Head of caudate nucleus (tissue), 42 donors: ENCODE measurements around the gene RPUSD2.
A peak's percentile ranks its signal among the peaks of the same experiment; 100 is the strongest.

Experiments
- DNase-seq, 42 donors: peaks; one replicate each; pipeline versions ENCODE4 v3.0.0 to v3.0.0-alpha.2; 2020 to 2021; ENCODE audit warnings: mixed read lengths in 7 of 42
- intact Hi-C: fragments of 100-400 bp; cut with DNase I; formaldehyde crosslinking; loops from one replicate; pipeline ENCODE4 v1.15.0; 2022

The RPUSD2 gene, protein sequence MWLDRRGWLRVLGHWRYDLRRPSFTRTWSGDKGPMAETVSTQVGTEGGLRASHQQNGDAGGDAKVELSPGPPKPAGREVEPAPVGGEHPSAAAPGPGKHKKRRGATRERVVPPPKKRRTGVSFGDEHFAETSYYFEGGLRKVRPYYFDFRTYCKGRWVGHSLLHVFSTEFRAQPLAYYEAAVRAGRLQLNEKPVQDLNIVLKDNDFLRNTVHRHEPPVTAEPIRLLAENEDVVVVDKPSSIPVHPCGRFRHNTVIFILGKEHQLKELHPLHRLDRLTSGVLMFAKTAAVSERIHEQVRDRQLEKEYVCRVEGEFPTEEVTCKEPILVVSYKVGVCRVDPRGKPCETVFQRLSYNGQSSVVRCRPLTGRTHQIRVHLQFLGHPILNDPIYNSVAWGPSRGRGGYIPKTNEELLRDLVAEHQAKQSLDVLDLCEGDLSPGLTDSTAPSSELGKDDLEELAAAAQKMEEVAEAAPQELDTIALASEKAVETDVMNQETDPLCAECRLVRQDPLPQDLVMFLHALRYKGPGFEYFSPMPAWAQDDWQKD

GRCh38 chr15:40569129-40569953, at the start of gene RPUSD2:
Gene RPUSD2 (plus strand): TSS chr15:40569299. CDS start chr15:40569338, 39 bp downstream.
- intact Hi-C loops, result loop anchor here (5.0 to 10.0 kb wide), 2 partner anchors 185 to 238 kb away; partner anchors contain the start of genes DNAJC17, RMDN3 and ZFYVE19

DNA sequence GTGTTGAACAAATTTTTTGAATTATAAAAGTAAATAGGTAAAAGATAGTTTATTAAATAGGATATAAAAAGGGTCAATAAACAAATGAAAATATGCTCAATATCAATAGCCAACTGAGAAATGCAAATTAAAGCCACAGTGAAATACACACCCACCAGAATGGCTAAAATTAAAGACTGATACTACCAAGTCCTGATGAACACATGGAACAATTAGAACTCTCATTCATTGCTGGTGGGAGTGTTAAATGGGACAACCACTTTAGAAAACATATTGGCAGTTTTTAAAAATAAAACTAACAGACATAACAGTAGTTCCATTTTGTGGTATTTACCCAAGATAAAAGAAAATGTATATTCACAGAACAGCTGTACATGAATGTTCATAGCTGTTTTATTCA, 45.5 kb upstream of the RPUSD2 start:
- intact Hi-C loops, result no loop called here
- no peak for DNase-seq

More at GRCh38 chr15:40569129-40569953, at the start of gene RPUSD2:
- DNase-seq, result peak; percentile 93 to 98 (median 96)

- DNase-seq, result no peak
- intact Hi-C loops, result no loop called here
Measured at GRCh38 chr15:40525855-40526254, 43.2 kb upstream of the RPUSD2 start.

- intact Hi-C loops, result no loop called here
- DNase-seq, result no peak
Measured at GRCh38 chr15:40528801-40529200, 40.3 kb upstream of the RPUSD2 start.

- intact Hi-C loops, result no loop called here
- no peak for DNase-seq
Measured at GRCh38 chr15:40533763-40534364, 35.2 kb upstream of the RPUSD2 start.

- intact Hi-C loops, result no loop called here
- no peak for DNase-seq
Measured at GRCh38 chr15:40534371-40534770, 34.7 kb upstream of the RPUSD2 start.

- DNase-seq, result no peak
- intact Hi-C loops, result no loop called here
Measured at GRCh38 chr15:40536501-40536900, 32.6 kb upstream of the RPUSD2 start.

- no peak for DNase-seq
- intact Hi-C loops, result no loop called here
Measured at GRCh38 chr15:40538976-40539375, 30.1 kb upstream of the RPUSD2 start.

DNA sequence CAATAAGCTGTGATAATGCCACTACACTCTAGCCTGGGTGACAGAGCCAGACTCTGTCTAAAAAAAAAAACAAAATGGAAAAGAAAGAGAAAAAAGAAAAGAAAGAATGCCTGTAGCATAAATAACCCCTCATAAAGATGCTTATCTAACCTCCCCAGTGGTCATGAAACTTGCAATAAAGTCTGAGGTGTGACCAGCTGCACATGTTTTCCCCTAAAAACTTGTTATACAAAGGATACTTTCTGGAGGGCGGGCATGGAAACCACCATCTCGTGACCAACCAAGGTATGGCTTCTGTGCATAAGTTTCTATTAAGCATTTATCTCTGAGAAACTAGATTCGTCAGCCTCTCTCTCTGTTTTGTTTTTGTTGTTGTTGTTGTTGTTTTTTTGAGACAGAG, 26.0 kb upstream of the RPUSD2 start:
- intact Hi-C loops, result no loop called here
- no peak for DNase-seq

DNA sequence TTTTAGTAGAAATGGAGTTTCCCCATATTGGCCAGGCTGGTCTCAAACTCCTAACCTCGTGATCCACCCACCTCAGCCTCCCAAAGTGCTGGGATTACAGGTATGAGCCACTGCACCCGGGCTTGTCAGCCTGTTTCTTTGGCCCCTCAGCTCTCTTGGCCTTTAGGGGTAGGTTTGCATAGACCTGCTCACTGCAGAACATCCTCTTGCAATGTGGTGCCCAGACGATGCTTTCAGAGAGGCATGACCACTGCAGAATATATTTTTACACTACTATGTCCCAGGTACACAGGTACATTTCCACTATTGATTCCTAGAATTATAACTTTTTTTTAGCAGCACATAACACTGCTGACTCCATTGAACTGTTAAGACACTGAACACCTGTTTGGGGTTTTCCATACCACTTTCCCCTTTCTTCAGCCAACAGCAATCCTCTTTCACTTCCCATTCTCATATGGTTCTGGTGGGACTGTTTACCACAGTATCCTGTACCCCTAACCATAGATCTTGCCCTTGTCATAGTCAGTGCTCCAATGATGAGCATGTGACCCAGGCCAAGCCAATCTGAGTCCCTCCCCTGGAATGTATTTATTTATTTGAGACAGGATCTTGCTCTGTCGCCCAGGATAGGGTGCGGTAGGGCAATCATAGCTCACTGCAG, 25.3 kb upstream of the RPUSD2 start:
- no peak for DNase-seq
- intact Hi-C loops, result no loop called here

GRCh38 chr15:40545457-40545856, 23.6 kb upstream of the RPUSD2 start:
- no peak for DNase-seq
- intact Hi-C loops, result no loop called here

GRCh38 chr15:40548610-40549009, 20.5 kb upstream of the RPUSD2 start:
- intact Hi-C loops, result no loop called here
- no peak for DNase-seq

- intact Hi-C loops, result no loop called here
- DNase-seq, result peak in 4 of 42 donors; percentile 7 to 47 (median 16)
Measured at GRCh38 chr15:40549894-40550293, 19.2 kb upstream of the RPUSD2 start.

DNA sequence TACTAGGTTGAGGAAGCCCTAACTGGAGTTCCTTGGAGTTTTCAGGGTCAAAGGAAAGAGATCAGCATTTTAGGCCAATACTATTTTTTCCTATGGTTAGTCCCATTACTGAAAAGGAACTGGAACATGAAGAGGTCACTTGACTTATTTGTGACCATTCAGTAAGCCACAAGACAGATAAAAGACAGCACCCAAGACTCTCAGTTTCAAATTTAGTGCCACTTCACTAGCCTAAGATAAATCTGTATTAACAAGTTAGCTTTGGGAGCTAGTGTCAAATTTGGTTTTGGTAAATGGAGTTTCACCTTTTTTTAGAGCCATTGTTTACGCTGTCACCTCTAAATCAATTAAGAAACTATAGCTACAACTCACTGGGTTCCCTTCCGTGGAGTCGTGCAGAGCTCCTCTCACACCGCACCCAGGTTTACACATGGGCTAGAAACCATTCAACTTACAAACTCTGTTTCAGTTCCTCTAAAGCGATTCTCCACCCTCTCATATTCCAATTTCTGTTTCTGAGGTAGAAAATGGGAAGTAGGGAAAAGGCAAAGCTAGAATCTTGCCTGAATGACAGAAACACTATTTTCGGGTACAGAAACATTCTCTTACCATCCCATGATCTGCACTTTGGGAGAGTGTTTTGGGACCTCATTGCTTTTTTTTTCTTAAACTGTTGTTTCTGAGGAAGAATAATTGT, 18.6 kb upstream of the RPUSD2 start:
- intact Hi-C loops, result no loop called here

GRCh38 chr15:40554161-40554525, 15.0 kb upstream of the RPUSD2 start:
- no peak for DNase-seq
- intact Hi-C loops, result no loop called here

More for the DNA sequence above, 18.6 kb upstream of the RPUSD2 start:
- no peak for DNase-seq

DNA sequence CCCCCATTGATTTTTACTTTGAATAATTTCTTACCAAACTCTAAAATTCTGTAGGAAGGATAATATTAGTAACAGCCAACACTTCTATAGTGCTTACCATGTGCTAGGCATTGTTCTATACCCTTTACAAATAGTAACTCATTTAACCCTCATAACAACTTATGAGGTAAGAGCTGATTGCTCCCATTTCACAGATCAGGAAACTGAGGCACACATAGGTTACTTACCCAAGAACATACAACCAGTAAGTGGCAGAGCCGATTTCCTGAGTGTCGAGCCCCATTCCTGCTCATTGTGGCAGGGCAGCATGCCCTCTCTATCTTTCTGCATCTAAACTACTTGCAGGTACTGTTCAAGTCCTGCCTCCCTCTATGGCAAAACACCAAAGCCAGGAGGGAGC, 13.2 kb upstream of the RPUSD2 start:
- no peak for DNase-seq
- intact Hi-C loops, result no loop called here

DNA sequence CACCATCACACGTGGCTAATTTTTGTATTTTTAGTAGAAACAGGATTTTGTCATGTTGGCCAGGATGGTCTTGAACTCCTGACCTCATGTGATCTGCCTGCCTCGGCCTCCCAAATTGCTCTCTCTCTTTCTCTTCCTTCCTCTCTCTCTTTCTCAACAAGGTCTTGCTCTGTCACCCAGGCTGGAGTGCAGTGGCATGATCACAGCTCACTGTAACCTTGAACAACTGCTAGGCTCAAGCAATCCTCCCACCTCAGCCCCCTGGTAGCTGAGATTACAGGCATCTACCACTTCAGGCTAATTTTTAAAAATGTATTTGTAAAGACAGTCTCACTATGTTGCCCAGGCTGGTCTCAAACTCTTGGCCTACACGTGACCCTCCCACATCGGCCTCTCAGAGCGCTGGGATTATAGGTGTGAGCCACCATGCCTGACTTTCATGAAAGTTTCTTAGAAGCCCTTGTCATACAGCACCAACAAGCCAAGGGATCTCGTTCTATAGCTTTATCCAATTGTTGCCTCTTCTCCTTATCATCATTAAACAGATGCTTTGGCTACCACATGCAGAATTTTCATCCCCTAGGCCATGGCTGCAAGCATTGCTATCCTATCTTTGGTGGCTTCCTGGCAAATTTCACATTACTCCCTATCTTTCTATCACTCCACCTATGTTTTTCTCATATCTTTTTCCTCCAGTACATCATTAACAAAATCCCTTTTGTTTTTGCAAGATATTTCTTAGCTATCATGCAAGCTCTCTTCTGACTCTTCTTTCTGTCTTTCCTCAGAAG, 10.0 kb upstream of the RPUSD2 start:
- intact Hi-C loops, result no loop called here
- DNase-seq, result no peak

GRCh38 chr15:40562691-40563090, 6.4 kb upstream of the RPUSD2 start:
- DNase-seq, result no peak
- intact Hi-C loops, result loop anchor here (10.0 kb wide), 1 partner anchor 192 kb away; the partner anchor contains the start of gene RMDN3
